H9 (cell line): ENCODE data around the gene BHLHA15. TPM values are rescaled to one million over a fixed set of nuclear protein-coding genes. Genes with fewer than 3 reads are reported as not detected.

ENCODE experiments used
- DNase-seq: peaks from one replicate; pipeline ENCODE4 v3.0.0-alpha.2; 2017
- H2AFZ ChIP-seq: one replicate; pipeline ENCODE4 v1.6.1; 2013; ENCODE audit warnings: mild to moderate bottlenecking, low read length, control low read depth, moderate library complexity
- H2AK5ac ChIP-seq: 2 replicates; pipeline ENCODE4 v1.6.1; 2013; ENCODE audit warnings: low read length, control low read depth, mixed read lengths; ENCODE audit not compliant: insufficient read length
- H2BK120ac ChIP-seq: one replicate; pipeline ENCODE4 v1.6.1; 2013; ENCODE audit warnings: low read depth, mild to moderate bottlenecking, low read length, control low read depth, inconsistent platforms; ENCODE audit not compliant: poor library complexity, severe bottlenecking
- H2BK12ac ChIP-seq: 2 replicates; pipeline ENCODE4 v1.6.1; 2013; ENCODE audit warnings: low read length, control low read depth, mixed read lengths, low read depth; ENCODE audit not compliant: insufficient read length
- H2BK15ac ChIP-seq: 2 replicates; pipeline ENCODE4 v1.6.1; 2013; ENCODE audit warnings: low read depth, low read length, control low read depth
- H2BK20ac ChIP-seq: one replicate; pipeline ENCODE4 v1.6.1; 2013; ENCODE audit warnings: low read depth, mild to moderate bottlenecking, low read length, control low read depth, inconsistent platforms; ENCODE audit not compliant: poor library complexity, severe bottlenecking
- H2BK5ac ChIP-seq: 2 replicates; pipeline ENCODE4 v1.6.1; 2013; ENCODE audit warnings: low read length, control low read depth, mixed read lengths; ENCODE audit not compliant: insufficient read length
- H3K14ac ChIP-seq: 2 replicates; pipeline ENCODE4 v1.6.1; 2013; ENCODE audit warnings: low read length, control low read depth; ENCODE audit not compliant: insufficient read depth
- H3K18ac ChIP-seq: 2 replicates; pipeline ENCODE4 v1.6.1; 2013; ENCODE audit warnings: low read depth, mild to moderate bottlenecking, mixed read lengths, low read length, control low read depth; ENCODE audit not compliant: insufficient read length
- H3K23ac ChIP-seq: 2 replicates; pipeline ENCODE4 v1.6.1; 2013; ENCODE audit warnings: low read length, control low read depth, mixed read lengths, low read depth; ENCODE audit not compliant: insufficient read length
- H3K23me2 ChIP-seq: 2 replicates; pipeline ENCODE4 v1.6.1; 2013; ENCODE audit warnings: low read depth, mild to moderate bottlenecking, mixed read lengths, low read length, control low read depth; ENCODE audit not compliant: insufficient read length, poor library complexity, severe bottlenecking
- H3K27ac ChIP-seq: 2 replicates; pipeline ENCODE4 v1.5.1; 2013; ENCODE audit warnings: low read length, control low read depth, mixed read lengths, low read depth; ENCODE audit not compliant: insufficient read length
- H3K27me3 ChIP-seq: 2 replicates; pipeline ENCODE4 v1.6.1; 2013; ENCODE audit warnings: low read length, control low read depth, inconsistent platforms; ENCODE audit not compliant: insufficient read depth
- H3K4ac ChIP-seq: 2 replicates; pipeline ENCODE4 v1.6.1; 2013; ENCODE audit warnings: low read depth, mild to moderate bottlenecking, control low read depth, inconsistent platforms, low read length, moderate library complexity
- H3K4me1 ChIP-seq: 2 replicates; pipeline ENCODE4 v1.6.1; 2013; ENCODE audit warnings: low read length, control low read depth, inconsistent platforms; ENCODE audit not compliant: insufficient read depth
- H3K4me2 ChIP-seq: 2 replicates; pipeline ENCODE4 v1.6.1; 2013; ENCODE audit warnings: low read length, control low read depth, mixed read lengths; ENCODE audit not compliant: insufficient read length, insufficient read depth
- H3K56ac ChIP-seq: 2 replicates; pipeline ENCODE4 v1.6.1; 2013; ENCODE audit warnings: low read depth, mild to moderate bottlenecking, mixed read lengths, low read length, control low read depth; ENCODE audit not compliant: insufficient read length
- H3K79me1 ChIP-seq: 2 replicates; pipeline ENCODE4 v1.6.1; 2013; ENCODE audit warnings: low read depth, mild to moderate bottlenecking, moderate library complexity, low read length, control low read depth, inconsistent platforms; ENCODE audit not compliant: insufficient read depth, poor library complexity, severe bottlenecking
- H3K79me2 ChIP-seq: 2 replicates; pipeline ENCODE4 v1.6.1; 2013; ENCODE audit warnings: low read length, control low read depth, inconsistent platforms; ENCODE audit not compliant: insufficient read depth
- H3K9ac ChIP-seq: 2 replicates; pipeline ENCODE4 v1.6.1; 2013; ENCODE audit warnings: low read length, control low read depth, mixed read lengths; ENCODE audit not compliant: insufficient read length; ENCODE audit errors: extremely low read depth
- H3K9me3 ChIP-seq: one replicate; pipeline ENCODE4 v1.6.1; 2013; ENCODE audit warnings: low read depth, low read length, inconsistent platforms; ENCODE audit not compliant: control insufficient read depth
- H3T11ph ChIP-seq: one replicate; pipeline ENCODE4 v1.6.1; 2013; ENCODE audit warnings: mild to moderate bottlenecking, low read length, control low read depth, inconsistent platforms
- H4K20me1 ChIP-seq: one replicate; pipeline ENCODE4 v1.6.1; 2013; ENCODE audit not compliant: control insufficient read depth, insufficient read length, insufficient read depth
- H4K5ac ChIP-seq: 2 replicates; pipeline ENCODE4 v1.6.1; 2013; ENCODE audit warnings: low read depth, mild to moderate bottlenecking, mixed read lengths, low read length, control low read depth; ENCODE audit not compliant: insufficient read length
- H4K8ac ChIP-seq: replicated peaks from 2 replicates; pipeline ENCODE4 v1.6.1; 2013; ENCODE audit warnings: low read length, control low read depth, mixed read lengths, low read depth; ENCODE audit not compliant: insufficient read length
- H4K91ac ChIP-seq: 2 replicates; pipeline ENCODE4 v1.6.1; 2013; ENCODE audit warnings: low read depth, mild to moderate bottlenecking, moderate library complexity, mixed read lengths, low read length, control low read depth; ENCODE audit not compliant: insufficient read length
- H3K27ac Mint-ChIP-seq, 3 experiments: 2 replicates in 2 of 3; 3 replicates in 1 of 3; pipeline ENCODE4 v1.8.0; 2020 to 2021; ENCODE audit warnings: mixed read lengths in 3 of 3, mild to moderate bottlenecking in 1 of 3, moderate library complexity in 1 of 3
- H3K27me3 Mint-ChIP-seq: 2 replicates; pipeline ENCODE4 v1.8.0; 2021; ENCODE audit warnings: low read depth, mild to moderate bottlenecking, moderate library complexity, mixed read lengths
- H3K36me3 Mint-ChIP-seq, 3 experiments: 2 replicates in 2 of 3; 3 replicates in 1 of 3; pipeline ENCODE4 v1.8.0; 2020 to 2021; ENCODE audit warnings: low read depth in 3 of 3, mixed read lengths in 3 of 3; ENCODE audit not compliant: insufficient read depth in 1 of 3
- H3K4me1 Mint-ChIP-seq, 2 experiments: 2 replicates each; pipeline ENCODE4 v1.8.0; 2020; ENCODE audit warnings: mixed read lengths in 2 of 2
- H3K4me3 Mint-ChIP-seq, 2 experiments: 2 replicates in 1 of 2; 3 replicates in 1 of 2; pipeline ENCODE4 v1.8.0; 2020 to 2021; ENCODE audit warnings: mild to moderate bottlenecking in 2 of 2, mixed read lengths in 2 of 2, moderate library complexity in 1 of 2
- H3K9me3 Mint-ChIP-seq, 2 experiments: 2 replicates in 1 of 2; 3 replicates in 1 of 2; pipeline ENCODE4 v1.8.0; 2020; ENCODE audit warnings: mild to moderate bottlenecking in 2 of 2, mixed read lengths in 2 of 2, moderate library complexity in 1 of 2
- CTCF ChIP-seq: fragments of 200-600 bp; sonication (generic); conservative IDR thresholded peaks from 3 replicates; pipeline ENCODE4 v1.8.0; 2021; ENCODE audit warnings: antibody characterized with exemption, mild to moderate bottlenecking
- WGBS: extraction: QIAGEN DNeasy Blood & Tissue Kit; methylation state at CpG from one replicate; pipeline ENCODE4 v1.1.7; 2013; ENCODE audit warnings: missing lambda C conversion rate, low lambda C conversion rate, mixed read lengths; ENCODE audit not compliant: insufficient read length; ENCODE audit errors: extremely low coverage; 5-methylcytosine and 5-hydroxymethylcytosine counted together
- total RNA-seq: library from RNA; stranded (reverse); gene quantifications from 2 replicates; pipeline ENCODE4 v1.2.1, GENCODE V29; 2021

BHLHA15 gene
- total RNA-seq, 1 experiment from 2014 or later = 1.4 TPM

DNA sequence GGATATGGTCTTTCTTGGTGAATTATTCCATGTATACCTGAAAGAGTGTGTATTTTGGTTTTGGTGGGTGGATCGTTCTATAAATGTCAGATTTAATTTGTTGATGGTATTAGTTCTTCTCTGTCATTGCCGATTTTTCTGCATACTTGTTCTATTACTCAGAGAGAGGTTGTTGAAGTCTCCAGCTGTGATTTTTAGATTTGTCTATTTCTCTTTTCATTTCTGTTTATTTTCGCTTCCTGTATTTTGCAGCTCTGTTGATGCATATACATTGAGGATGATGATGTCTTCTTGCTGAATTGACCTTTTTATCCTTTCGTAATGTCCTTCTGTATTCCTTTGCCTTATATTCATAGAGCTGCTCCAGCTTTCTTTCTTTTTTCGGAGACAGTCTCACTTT, 12.1 kb upstream of the BHLHA15 start:
- Histone ChIP-seq H3T11ph (no peak overlapping the region), H3K23ac (no peak overlapping the region), H2BK20ac (no peak overlapping the region), H4K91ac (no peak overlapping the region), H3K4me1 (no peaks in the 10 kb centered on the region), H2BK15ac (no peak overlapping the region), H3K18ac (no peak overlapping the region), H4K8ac (no peak overlapping the region), H3K9me3 (no peaks in the 10 kb centered on the region), H4K5ac (no peak overlapping the region), H3K4ac (no peak overlapping the region), H3K14ac (no peak overlapping the region), H3K56ac (no peak overlapping the region), H3K9ac (no peak overlapping the region), H2AFZ (no peak overlapping the region), H3K79me1 (no peaks in the 10 kb centered on the region), H2BK120ac (no peak overlapping the region), H3K27ac (no peak overlapping the region), H3K23me2 (no peaks in the 10 kb centered on the region), H4K20me1 (no peaks in the 10 kb centered on the region), H2BK5ac (no peak overlapping the region), H3K4me2 (no peak overlapping the region), H3K27me3 (no peaks in the 10 kb centered on the region), H3K79me2 (0 out of 2 replicates have a peak, but pooled peaks cover 3% of the 10 kb centered on the region), H2BK12ac (no peak overlapping the region), H2AK5ac (no peak overlapping the region)
- no peaks in the 10 kb centered on the region for H3K9me3 Mint-ChIP-seq
- H3K27me3 Mint-ChIP-seq = no peaks in the 10 kb centered on the region
- WGBS = no CpG with 5 or more reads among the region's 5 CpGs
- DNase-seq = no peak
- TF ChIP-seq CTCF = no peak
- H3K4me3 Mint-ChIP-seq = no peak overlapping the region
- no peaks in the 10 kb centered on the region for H3K4me1 Mint-ChIP-seq
- peaks cover 3 to 28% (median 15%) of the 10 kb centered on the region in 3 experiments; a peak in 6 of 7 replicates for H3K36me3 Mint-ChIP-seq
- no peak overlapping the region for H3K27ac Mint-ChIP-seq
